Neural cell (in vitro differentiated cells): ENCODE results near the gene TMEM50B. TPM values are rescaled to one million over a fixed set of nuclear protein-coding genes. Genes with fewer than 3 reads are reported as not detected.

Source experiments
- H2AFZ ChIP-seq: fragments of 200-600, 300-800 bp; sonication (generic), shearing (Covaris generic); 2 replicates; pipeline ENCODE4 v1.6.0; 2014; ENCODE audit warnings: low read depth, mild to moderate bottlenecking, antibody characterized with exemption, low read length, moderate library complexity
- H3F3A ChIP-seq: fragments of 200-600 bp; shearing (Covaris generic); 2 replicates; pipeline ENCODE4 v1.6.1; 2016; ENCODE audit warnings: mild to moderate bottlenecking, moderate library complexity, mixed read lengths, antibody characterized with exemption, low read length; ENCODE audit not compliant: insufficient read depth, poor library complexity, severe bottlenecking
- H3K27ac ChIP-seq: fragments of 200-600, 300-800 bp; sonication (generic), shearing (Covaris generic); 2 replicates; pipeline ENCODE4 v1.5.1; 2014; ENCODE audit warnings: mild to moderate bottlenecking, low read length, moderate library complexity
- H3K27me3 ChIP-seq: fragments of 300-800, 200-600 bp; sonication (generic), shearing (Covaris generic); 2 replicates; pipeline ENCODE4 v1.6.0; 2014; ENCODE audit warnings: mild to moderate bottlenecking, low read depth, low read length, moderate library complexity; ENCODE audit not compliant: insufficient read depth
- H3K36me3 ChIP-seq: fragments of 300-800, 200-600 bp; sonication (generic), shearing (Covaris generic); 2 replicates; pipeline ENCODE4 v1.5.1; 2014; ENCODE audit warnings: mild to moderate bottlenecking, antibody characterized with exemption, low read length, moderate library complexity; ENCODE audit not compliant: insufficient read depth
- H3K4me2 ChIP-seq: fragments of 300-800, 200-600 bp; sonication (generic), shearing (Covaris generic); 2 replicates; pipeline ENCODE4 v1.6.0; 2014; ENCODE audit warnings: mild to moderate bottlenecking, low read length
- H3K4me3 ChIP-seq: fragments of 300-800, 200-600 bp; sonication (generic), shearing (Covaris generic); 2 replicates; pipeline ENCODE4 v1.5.1; 2014; ENCODE audit warnings: mild to moderate bottlenecking, low read length, moderate library complexity
- H3K79me2 ChIP-seq: fragments of 200-600 bp; shearing (Covaris generic); replicated peaks from 2 replicates; pipeline ENCODE4 v1.6.0; 2014; ENCODE audit warnings: mild to moderate bottlenecking, low read length, moderate library complexity; ENCODE audit not compliant: insufficient read depth
- H3K9ac ChIP-seq: fragments of 300-800, 200-600 bp; sonication (generic), shearing (Covaris generic); 2 replicates; pipeline ENCODE4 v1.6.1; 2016; ENCODE audit warnings: mild to moderate bottlenecking, low read length, mixed read lengths
- H3K9me2 ChIP-seq: fragments of 200-600 bp; shearing (Covaris generic); 2 replicates; pipeline ENCODE4 v1.6.1; 2016; ENCODE audit warnings: mild to moderate bottlenecking, low read length, mixed read lengths; ENCODE audit not compliant: insufficient read depth
- H3K9me3 ChIP-seq: fragments of 200-600, 300-800 bp; sonication (generic), shearing (Covaris generic); 2 replicates; pipeline ENCODE4 v1.6.1; 2016; ENCODE audit warnings: mild to moderate bottlenecking, mixed run types, low read length, moderate library complexity, mixed read lengths
- H4K20me1 ChIP-seq: fragments of 200-600 bp; shearing (Covaris generic); 2 replicates; pipeline ENCODE4 v1.6.1; 2016; ENCODE audit warnings: mild to moderate bottlenecking, mixed run types; ENCODE audit not compliant: insufficient read depth
- CTCF ChIP-seq: fragments of 450-650 bp; IDR thresholded peaks from 2 replicates; pipeline ENCODE4 v1.5.1; 2014; ENCODE audit warnings: antibody characterized with exemption, mild to moderate bottlenecking, moderate library complexity; ENCODE audit not compliant: poor library complexity, severe bottlenecking
- EP300 ChIP-seq: fragments of 450-650 bp; conservative IDR thresholded peaks from 2 replicates; pipeline ENCODE4 v1.6.1; 2014; ENCODE audit warnings: antibody characterized with exemption, mild to moderate bottlenecking, moderate library complexity; ENCODE audit not compliant: poor library complexity, severe bottlenecking
- EZH2 ChIP-seq: fragments of 200-600, 300-800 bp; shearing (Covaris generic), sonication (generic); IDR thresholded peaks from 2 replicates; pipeline ENCODE4 v1.6.1; 2014; ENCODE audit warnings: antibody characterized with exemption, low read length, borderline replicate concordance, mild to moderate bottlenecking; ENCODE audit not compliant: insufficient read depth, poor library complexity, severe bottlenecking
- MXI1 ChIP-seq: fragments of 450-650 bp; conservative IDR thresholded peaks from 2 replicates; pipeline ENCODE4 v1.6.1; 2014; ENCODE audit warnings: antibody characterized with exemption, mild to moderate bottlenecking; ENCODE audit not compliant: poor library complexity, severe bottlenecking
- POLR2AphosphoS5 ChIP-seq: IDR thresholded peaks from 2 replicates; pipeline ENCODE4 v1.6.1; 2012
- RAD21 ChIP-seq: fragments of 450-650 bp; conservative IDR thresholded peaks from 2 replicates; pipeline ENCODE4 v1.6.1; 2014; ENCODE audit warnings: antibody characterized with exemption, mild to moderate bottlenecking, moderate library complexity
- REST ChIP-seq: IDR thresholded peaks from 2 replicates; pipeline ENCODE4 v1.6.1; 2012; ENCODE audit warnings: borderline replicate concordance
- SMC3 ChIP-seq: fragments of 450-650 bp; conservative IDR thresholded peaks from 2 replicates; pipeline ENCODE4 v1.6.1; 2014; ENCODE audit warnings: antibody characterized with exemption, mild to moderate bottlenecking, moderate library complexity; ENCODE audit not compliant: poor library complexity
- TAF1 ChIP-seq: IDR thresholded peaks from 2 replicates; pipeline ENCODE4 v1.6.1; 2012; ENCODE audit warnings: low read depth
- polyA plus RNA-seq: library from polyadenylated mRNA; depleted of rRNA; stranded (reverse); fragments of >200 nt; gene quantifications from 2 replicates; pipeline ENCODE4 v1.2.3, GENCODE V29; 2014

TMEM50B gene
- polyA plus RNA-seq, 1 donor from 2014 or later: 69.4 TPM

GRCh38 chr21:33481314-33481943, 1.7 kb upstream of the TMEM50B start:
- no peak overlapping the region for H3K4me3 ChIP-seq

More at GRCh38 chr21:33481314-33481943, 1.7 kb upstream of the TMEM50B start:
- no peaks in the 10 kb centered on the region for H3F3A ChIP-seq
- no peak overlapping the region for H3K27ac ChIP-seq
- TF ChIP-seq MXI1: no peak
- no peak for TF ChIP-seq POLR2AphosphoS5
- TF ChIP-seq RAD21: no peak
- no peak for TF ChIP-seq REST
- no peak for TF ChIP-seq EP300
- TF ChIP-seq TAF1: no peak
- no peak for TF ChIP-seq CTCF
- no peak for TF ChIP-seq EZH2
- no peak for TF ChIP-seq SMC3
- no peaks in the 10 kb centered on the region for H3K9me2 ChIP-seq
- H2AFZ ChIP-seq: no peak overlapping the region
- H3K79me2 ChIP-seq: peaks cover 6% of the 10 kb centered on the region
- no peaks in the 10 kb centered on the region for H3K9me3 ChIP-seq
- no peaks in the 10 kb centered on the region for H3K36me3 ChIP-seq
- no peaks in the 10 kb centered on the region for H4K20me1 ChIP-seq
- no peaks in the 10 kb centered on the region for H3K27me3 ChIP-seq
- H3K9ac ChIP-seq: no peak overlapping the region
- H3K4me2 ChIP-seq: no peak overlapping the region
